Lower leg skin (tissue), 4 donors: Measurements from ENCODE around the gene CST7. TPM values are rescaled to one million over a fixed set of nuclear protein-coding genes. Genes with fewer than 3 reads are reported as not detected.

ENCODE experiments used
- DNase-seq, 2 donors: peaks; one replicate each; pipeline ENCODE4 v3.0.0-alpha.2; 2019; ENCODE audit warnings: low spot score in 2 of 2
- H3K4me3 ChIP-seq: fragments of 200-600 bp; sonication (generic); 2 replicates; pipeline ENCODE4 v1.5.1; 2017; ENCODE audit warnings: mild to moderate bottlenecking, low read depth; ENCODE audit not compliant: poor library complexity, severe bottlenecking
- POLR2A ChIP-seq, 2 donors: fragments of 450-650 bp; IDR thresholded peaks; one replicate each; pipeline ENCODE4 v1.6.1; 2016 to 2017; ENCODE audit warnings: antibody characterized with exemption in 2 of 2, mild to moderate bottlenecking in 1 of 2, moderate library complexity in 1 of 2
- WGBS, 2 donors: methylation state at CpG; one replicate each; pipeline ENCODE4 v1.1.5; 2018; 5-methylcytosine and 5-hydroxymethylcytosine counted together
- intact Hi-C: fragments of 100-400 bp; cut with DNase I; formaldehyde crosslinking; loops from one replicate; pipeline ENCODE4 v1.15.0; 2023; ENCODE audit warnings: low total_unique reads
- total RNA-seq, 4 donors: library from RNA; depleted of rRNA; stranded (reverse); fragments of >200 nt; gene quantifications; one replicate each; pipeline ENCODE4 v1.1.0, GENCODE V29; 2016
- TF ChIP-seq, protein P1 (sequence below), 3 donors: fragments of 450-650 bp; IDR thresholded peaks; one replicate each; pipeline ENCODE4 v1.5.1; 2016; ENCODE audit warnings: antibody characterized with exemption in 3 of 3, mild to moderate bottlenecking in 3 of 3, moderate library complexity in 2 of 3

The CST7 gene, protein sequence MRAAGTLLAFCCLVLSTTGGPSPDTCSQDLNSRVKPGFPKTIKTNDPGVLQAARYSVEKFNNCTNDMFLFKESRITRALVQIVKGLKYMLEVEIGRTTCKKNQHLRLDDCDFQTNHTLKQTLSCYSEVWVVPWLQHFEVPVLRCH
- 1 to 10 TPM in 3 of 4 donors, under 1 TPM in 1; 0.42 to 5.1 (median 1.2) TPM for total RNA-seq

DNA sequence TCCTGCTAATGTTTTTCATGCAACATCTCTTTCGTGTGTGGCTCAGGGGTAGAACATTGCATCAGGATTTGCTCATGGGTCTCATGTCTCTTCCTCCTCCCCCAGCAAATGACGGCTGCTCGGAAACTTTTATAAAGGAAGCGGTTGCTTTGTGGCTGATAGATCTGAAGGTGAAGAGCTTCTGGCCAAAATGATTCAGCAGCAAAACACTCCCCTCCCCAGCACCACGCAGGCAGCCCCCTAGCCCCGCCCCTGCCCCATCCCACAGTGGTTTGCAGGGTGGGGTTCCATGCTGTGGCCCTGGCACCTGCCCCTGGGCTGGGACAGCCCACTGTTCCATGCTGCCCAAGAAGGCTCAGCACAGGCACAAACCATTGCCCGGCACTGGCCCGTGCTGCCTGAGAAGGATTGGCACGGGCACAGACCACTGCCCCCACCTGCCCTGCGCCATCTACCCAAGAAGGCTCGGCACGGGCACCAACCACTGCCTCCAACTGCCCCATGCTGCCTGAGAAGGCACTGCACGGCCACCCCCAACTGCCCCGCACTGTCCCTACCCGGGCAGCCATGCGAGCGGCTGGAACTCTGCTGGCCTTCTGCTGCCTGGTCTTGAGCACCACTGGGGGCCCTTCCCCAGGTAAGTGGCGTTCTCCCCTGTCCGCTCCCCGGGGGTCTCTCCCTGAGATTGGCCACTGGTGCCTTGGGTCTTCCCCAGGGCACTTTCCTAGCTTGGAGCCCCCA is at the start of gene CST7:
Gene CST7 (plus strand): TSS at position 331 of the 741 bp plus-strand sequence. CDS start 237 bp downstream, at position 568.
- peak; percentile 46 to 88 for DNase-seq
- 75 to 79% methylated on average over 17 to 19 of the region's 20 CpGs for WGBS, 2 donors
- TF ChIP-seq, protein P1, sequence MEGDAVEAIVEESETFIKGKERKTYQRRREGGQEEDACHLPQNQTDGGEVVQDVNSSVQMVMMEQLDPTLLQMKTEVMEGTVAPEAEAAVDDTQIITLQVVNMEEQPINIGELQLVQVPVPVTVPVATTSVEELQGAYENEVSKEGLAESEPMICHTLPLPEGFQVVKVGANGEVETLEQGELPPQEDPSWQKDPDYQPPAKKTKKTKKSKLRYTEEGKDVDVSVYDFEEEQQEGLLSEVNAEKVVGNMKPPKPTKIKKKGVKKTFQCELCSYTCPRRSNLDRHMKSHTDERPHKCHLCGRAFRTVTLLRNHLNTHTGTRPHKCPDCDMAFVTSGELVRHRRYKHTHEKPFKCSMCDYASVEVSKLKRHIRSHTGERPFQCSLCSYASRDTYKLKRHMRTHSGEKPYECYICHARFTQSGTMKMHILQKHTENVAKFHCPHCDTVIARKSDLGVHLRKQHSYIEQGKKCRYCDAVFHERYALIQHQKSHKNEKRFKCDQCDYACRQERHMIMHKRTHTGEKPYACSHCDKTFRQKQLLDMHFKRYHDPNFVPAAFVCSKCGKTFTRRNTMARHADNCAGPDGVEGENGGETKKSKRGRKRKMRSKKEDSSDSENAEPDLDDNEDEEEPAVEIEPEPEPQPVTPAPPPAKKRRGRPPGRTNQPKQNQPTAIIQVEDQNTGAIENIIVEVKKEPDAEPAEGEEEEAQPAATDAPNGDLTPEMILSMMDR (IDR thresholded peaks at IDR 0.05) = no peak
- no peak for TF ChIP-seq POLR2A (IDR thresholded peaks at IDR 0.05)
- intact Hi-C loops = no loop called here
- no peak within 1 kb of the TSS for H3K4me3 ChIP-seq

DNA sequence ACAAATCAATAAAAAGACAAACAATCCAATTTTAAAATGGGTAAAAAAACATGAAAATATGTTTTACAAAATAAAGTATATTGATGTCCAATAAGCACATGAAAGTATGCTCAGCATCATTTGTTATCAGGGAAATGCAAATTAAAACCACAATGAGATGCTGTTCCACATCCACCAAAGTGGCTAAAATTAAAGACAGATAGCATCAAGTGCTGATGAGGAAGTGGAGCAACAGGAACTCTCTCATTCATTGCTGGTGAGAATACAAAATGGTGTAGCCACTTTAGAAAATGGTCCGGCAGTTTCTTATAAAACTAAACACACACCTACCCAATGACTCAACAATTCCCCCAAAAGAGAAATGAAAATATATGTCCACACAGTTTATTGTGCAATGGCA is 42.3 kb upstream of the CST7 start:
- WGBS, 2 donors = 94 to 95% methylated on average over 1 of the region's 1 CpG
- no peak overlapping the region for H3K4me3 ChIP-seq
- intact Hi-C loops = no loop called here
- TF ChIP-seq POLR2A (IDR thresholded peaks at IDR 0.05) = no peak
- TF ChIP-seq, protein P1 (IDR thresholded peaks at IDR 0.05) = no peak
- no peak for DNase-seq

DNA sequence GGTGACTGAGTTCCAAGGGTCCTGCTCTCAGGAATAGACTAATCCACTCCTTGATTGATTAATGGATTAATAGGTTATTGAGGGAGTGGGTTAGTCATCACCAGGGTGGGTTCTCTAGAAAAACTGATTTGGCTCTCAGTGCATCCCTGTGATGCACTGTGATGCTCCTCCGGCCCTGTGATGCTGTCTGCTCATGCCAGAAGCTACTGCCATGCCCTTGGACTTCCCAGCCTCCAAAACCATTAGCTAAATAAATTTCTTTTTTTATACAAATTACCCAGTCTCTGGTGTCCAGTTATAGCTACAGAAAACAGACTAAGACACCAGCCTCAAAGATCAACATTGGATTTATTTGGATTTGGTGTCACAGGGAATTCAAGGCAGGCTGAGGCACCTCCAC is 40.4 kb upstream of the CST7 start:
- DNase-seq = peak in 1 of 2 donors; percentile 61
- TF ChIP-seq POLR2A (IDR thresholded peaks at IDR 0.05) = no peak
- TF ChIP-seq, protein P1 (IDR thresholded peaks at IDR 0.05) = no peak
- intact Hi-C loops = no loop called here
- 92% methylated on average over 1 of the region's 1 CpG for WGBS, 2 donors
- no peak overlapping the region for H3K4me3 ChIP-seq

DNA sequence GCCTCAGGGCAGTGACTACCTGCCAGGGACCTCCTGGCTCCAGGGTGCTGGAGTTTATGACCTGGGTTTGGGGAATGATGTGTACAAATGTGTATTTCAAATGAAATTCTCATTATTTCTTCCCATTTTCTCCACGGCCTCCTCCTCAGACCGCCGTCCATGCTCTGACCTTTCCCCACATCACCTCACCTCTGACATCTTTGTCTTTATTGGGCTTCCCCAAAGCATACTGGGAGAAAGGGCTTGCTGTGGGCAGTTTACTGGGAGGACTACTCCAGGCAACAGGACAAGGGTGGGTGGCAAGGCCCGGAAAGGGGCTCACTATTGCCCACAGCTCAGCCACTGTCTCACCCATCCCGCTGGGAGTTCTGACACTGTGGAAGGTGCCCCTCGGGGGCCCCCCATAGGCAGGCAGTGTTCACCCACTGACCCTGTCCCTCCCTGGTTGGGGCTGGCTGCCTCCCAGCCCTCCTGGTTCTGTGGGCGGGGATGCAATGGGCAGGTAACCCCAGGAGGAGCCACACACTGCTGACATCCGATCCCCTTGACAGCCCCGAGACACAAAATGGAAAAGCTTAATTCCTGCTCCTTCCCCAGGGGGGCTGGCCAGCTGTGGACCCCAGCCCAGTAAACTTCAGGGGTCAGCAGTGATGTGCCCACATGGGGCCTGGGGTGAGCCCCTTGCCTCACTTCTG is 39.8 kb upstream of the CST7 start:
- intact Hi-C loops = no loop called here
- no peak for DNase-seq
- WGBS, 2 donors = 81 to 84% methylated on average over 9 of the region's 9 CpGs
- TF ChIP-seq, protein P1 (IDR thresholded peaks at IDR 0.05) = no peak
- TF ChIP-seq POLR2A (IDR thresholded peaks at IDR 0.05) = no peak
- no peak overlapping the region for H3K4me3 ChIP-seq

DNA sequence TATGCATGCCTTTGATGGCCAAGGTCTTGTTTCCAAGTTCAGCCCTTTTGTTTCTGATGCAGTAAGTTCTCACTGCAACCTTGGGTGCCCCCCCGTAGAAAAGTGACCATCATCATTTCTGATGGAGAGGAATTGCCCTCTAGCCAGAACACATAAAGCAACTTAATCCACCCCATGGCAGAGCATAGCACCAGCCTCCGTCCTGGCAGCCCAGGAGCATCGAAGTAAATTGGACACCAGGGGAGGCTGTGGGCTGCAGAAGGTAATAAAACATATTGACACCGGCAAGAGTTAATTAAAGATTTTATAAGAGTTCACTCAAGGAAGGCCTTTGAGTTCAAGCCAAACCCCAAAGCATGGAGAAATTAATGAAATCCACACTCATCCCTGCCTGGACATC is 39.2 kb upstream of the CST7 start:
- no peak for TF ChIP-seq POLR2A (IDR thresholded peaks at IDR 0.05)
- TF ChIP-seq, protein P1 (IDR thresholded peaks at IDR 0.05) = no peak
- no peak for DNase-seq
- intact Hi-C loops = loop anchor here (10.0 kb wide), 1 partner anchor 975 kb away; no protein-coding TSS in a partner anchor
- WGBS, 2 donors = 61 to 77% methylated on average over 4 of the region's 4 CpGs
- no peak overlapping the region for H3K4me3 ChIP-seq
